Loucy (cell line): Measurements from ENCODE around the gene ARMC9.
"Not testable (repeated sequence)": the region's sequence is repeated elsewhere in the genome, so short reads cannot be mapped to it uniquely, and the experiment has no call there.

ENCODE experiments used
- H2AFZ ChIP-seq: fragments of 200-600 bp; sonication (generic); 2 replicates; pipeline ENCODE4 v1.6.0; 2016; ENCODE audit warnings: antibody characterized with exemption, mild to moderate bottlenecking, low read length, moderate library complexity
- H3F3A ChIP-seq: fragments of 200-600 bp; 2 replicates; pipeline ENCODE4 v1.6.0; 2016; ENCODE audit warnings: antibody characterized with exemption, low read depth, mild to moderate bottlenecking
- H3K27me3 ChIP-seq: fragments of 200-600 bp; sonication (generic); 2 replicates; pipeline ENCODE4 v1.6.1; 2014; ENCODE audit warnings: low read length, mild to moderate bottlenecking; ENCODE audit not compliant: insufficient read depth, poor library complexity, severe bottlenecking
- H3K36me3 ChIP-seq: fragments of 200-600 bp; sonication (generic); 2 replicates; pipeline ENCODE4 v1.6.1; 2016; ENCODE audit warnings: low read length; ENCODE audit not compliant: insufficient read depth
- H3K4me1 ChIP-seq: fragments of 200-600 bp; sonication (generic); 2 replicates; pipeline ENCODE4 v1.5.1; 2014; ENCODE audit warnings: low read length, mild to moderate bottlenecking; ENCODE audit not compliant: insufficient read depth, poor library complexity, severe bottlenecking
- H3K4me2 ChIP-seq: fragments of 200-600 bp; sonication (generic); 2 replicates; pipeline ENCODE4 v1.6.0; 2014; ENCODE audit warnings: antibody characterized with exemption, low read length, low read depth, mild to moderate bottlenecking; ENCODE audit not compliant: poor library complexity, severe bottlenecking
- H3K4me3 ChIP-seq: fragments of 200-600 bp; sonication (generic); 2 replicates; pipeline ENCODE4 v1.5.1; 2014; ENCODE audit warnings: low read length, mild to moderate bottlenecking, mixed read lengths; ENCODE audit not compliant: poor library complexity, severe bottlenecking
- H3K79me2 ChIP-seq: fragments of 200-600 bp; sonication (generic); 2 replicates; pipeline ENCODE4 v1.6.1; 2014; ENCODE audit warnings: low read length; ENCODE audit not compliant: insufficient read depth
- H3K9ac ChIP-seq: fragments of 200-600 bp; sonication (generic); 2 replicates; pipeline ENCODE4 v1.6.0; 2014; ENCODE audit warnings: mild to moderate bottlenecking, low read depth, low read length, moderate library complexity; ENCODE audit not compliant: poor library complexity, severe bottlenecking
- H3K9me2 ChIP-seq: fragments of 200-600 bp; sonication (generic); replicated peaks from 2 replicates; pipeline ENCODE4 v1.6.1; 2016; ENCODE audit warnings: low read depth, low read length, mixed read lengths
- H3K9me3 ChIP-seq: fragments of 200-600 bp; sonication (generic); 2 replicates; pipeline ENCODE4 v1.6.1; 2014; ENCODE audit warnings: mild to moderate bottlenecking, antibody characterized with exemption, low read length, low read depth; ENCODE audit not compliant: insufficient read depth
- H4K20me1 ChIP-seq: fragments of 200-600 bp; sonication (generic); 2 replicates; pipeline ENCODE4 v1.6.0; 2014; ENCODE audit warnings: antibody characterized with exemption, low read length, mild to moderate bottlenecking; ENCODE audit not compliant: insufficient read depth, poor library complexity, severe bottlenecking
- CTCF ChIP-seq: fragments of 200-600 bp; sonication (generic); conservative IDR thresholded peaks from 2 replicates; pipeline ENCODE4 v1.5.1; 2014; ENCODE audit warnings: mild to moderate bottlenecking, antibody characterized with exemption, low read length
- EZH2phosphoT487 ChIP-seq: fragments of 200-600 bp; IDR thresholded peaks from 2 replicates; pipeline ENCODE4 v1.6.1; 2018; ENCODE audit warnings: antibody characterized with exemption, mild to moderate bottlenecking, moderate library complexity, borderline replicate concordance

The ARMC9 gene

GRCh38 chr2:231177156-231178025, 21.0 kb upstream of the ARMC9 start:
- Histone ChIP-seq H3F3A (no peaks in the 10 kb centered on the region), H3K4me3 (no peak overlapping the region), H3K9me2 (no peaks in the 10 kb centered on the region), H3K79me2 (no peaks in the 10 kb centered on the region), H3K27me3 (no peaks in the 10 kb centered on the region), H3K9ac (no peak overlapping the region), H4K20me1 (no peaks in the 10 kb centered on the region), H3K4me1 (peaks cover 8% of the 10 kb centered on the region), H2AFZ (no peak overlapping the region), H3K36me3 (peaks cover 24% of the 10 kb centered on the region; the same call in 1 of the 2 replicates), H3K4me2 (no peak overlapping the region), H3K9me3 (no peaks in the 10 kb centered on the region)
- no peak for TF ChIP-seq CTCF
- no peak for TF ChIP-seq EZH2phosphoT487

- not testable (repeated sequence) for H3K4me1 ChIP-seq, H3K9ac ChIP-seq, H3K9me3 ChIP-seq, H2AFZ ChIP-seq, H3K79me2 ChIP-seq, H3K4me3 ChIP-seq, H4K20me1 ChIP-seq, H3K27me3 ChIP-seq, H3K4me2 ChIP-seq, H3K9me2 ChIP-seq, H3F3A ChIP-seq
- H3K36me3 ChIP-seq = peaks cover 12% of the 10 kb centered on the region; the same call in 1 of the 2 replicates
These were observed 19.6 kb upstream of the ARMC9 start for GRCh38 chr2:231178805-231179204.

GRCh38 chr2:231181860-231182512, 16.4 kb upstream of the ARMC9 start:
- Histone ChIP-seq H3K4me1 (peaks cover 8% of the 10 kb centered on the region), H3K36me3 (no peaks in the 10 kb centered on the region), H3K9me2 (no peaks in the 10 kb centered on the region), H2AFZ (no peak overlapping the region), H3K4me2 (no peak overlapping the region), H3K4me3 (no peak overlapping the region), H3K9me3 (no peaks in the 10 kb centered on the region), H3K27me3 (no peaks in the 10 kb centered on the region), H3F3A (no peaks in the 10 kb centered on the region), H4K20me1 (no peaks in the 10 kb centered on the region), H3K9ac (no peak overlapping the region), H3K79me2 (no peaks in the 10 kb centered on the region)
- TF ChIP-seq EZH2phosphoT487 = no peak
- TF ChIP-seq CTCF = no peak
